Cardiac fibroblast (primary cell): Measurements from ENCODE around the gene ADA.
A peak's percentile ranks its signal among the peaks of the same experiment; 100 is the strongest.

Source experiments
- DNase-seq, 2 donors: peaks; one replicate each; pipeline versions ENCODE4 v3.0.0 to v3.0.0-alpha.2; 2010; ENCODE audit warnings: low read depth in 2 of 2
- H3K4me3 ChIP-seq, 2 donors: replicated peaks in 1 of 2; 1 replicate in 1 of 2; 2 replicates in 1 of 2; pipeline ENCODE4 v1.5.1; 2011; ENCODE audit warnings: low read depth in 2 of 2, low read length in 2 of 2, mild to moderate bottlenecking in 2 of 2, moderate library complexity in 1 of 2
- CTCF ChIP-seq: IDR thresholded peaks from one replicate; pipeline ENCODE4 v1.5.1; 2011; ENCODE audit warnings: low read depth, mild to moderate bottlenecking, low read length, inconsistent platforms

ADA gene

GRCh38 chr20:44580581-44581268 is 70.8 kb downstream of the ADA start:
- TF ChIP-seq CTCF, result no peak
- DNase-seq, result no peak
- H3K4me3 ChIP-seq, result no peak overlapping the region

- TF ChIP-seq CTCF, result no peak
- H3K4me3 ChIP-seq, result no peak overlapping the region
- DNase-seq, result peak in 1 of 2 donors; percentile 71
These were observed 72.0 kb downstream of the ADA start for GRCh38 chr20:44579313-44580081.

GRCh38 chr20:44576297-44576696 is 75.2 kb downstream of the ADA start:
- no peak overlapping the region for H3K4me3 ChIP-seq
- DNase-seq, result peak; percentile 70 to 79
- peak; percentile 42 for TF ChIP-seq CTCF

- TF ChIP-seq CTCF, result no peak
- no peak for DNase-seq
- no peak overlapping the region for H3K4me3 ChIP-seq
These were observed 77.1 kb downstream of the ADA start for GRCh38 chr20:44574372-44574771.

- TF ChIP-seq CTCF, result no peak
- no peak for DNase-seq
- no peak overlapping the region for H3K4me3 ChIP-seq
These were observed 78.0 kb downstream of the ADA start for GRCh38 chr20:44573501-44573869.

- DNase-seq, result peak; percentile 89 to 94
- no peak for TF ChIP-seq CTCF
- peak overlapping the region in 1 of 2 donors; percentile 25 for H3K4me3 ChIP-seq
These were observed 78.7 kb downstream of the ADA start for GRCh38 chr20:44572551-44573500.
